H1 (cell line): ENCODE measurements around the gene TAPT1. TPM values are rescaled to one million over a fixed set of nuclear protein-coding genes. Genes with fewer than 3 reads are reported as not detected.

Experiments
- CTCF ChIA-PET: fragments of 300-600 bp; sonication (Branson Sonifier 250); formaldehyde crosslinking; loops from one replicate; lab custom pipeline; 2021; ENCODE audit not compliant: partially characterized antibody; lab: Charles Lee
- POLR2A ChIA-PET: fragments of 300-600 bp; sonication (Branson Sonifier 250); formaldehyde crosslinking; loops from one replicate; lab custom pipeline; 2021; ENCODE audit warnings: inconsistent platforms; ENCODE audit not compliant: partially characterized antibody; lab: Charles Lee
- DNase-seq, 2 experiments: peaks; one replicate each; pipeline versions ENCODE4 v3.0.0 to v3.0.0-alpha.2; 2010 to 2022; ENCODE audit warnings: low spot score in 2 of 2, low read depth in 1 of 2, mixed read lengths in 1 of 2
- FAIRE-seq: peaks from 2 replicates; lab custom pipeline; 2011; peaks lifted over from hg19 to GRCh38; lab: Jason Lieb, UNC
- H2AFZ ChIP-seq: 2 replicates; pipeline ENCODE4 v1.8.1; 2012; ENCODE audit warnings: low read length, inconsistent platforms
- H2AK5ac ChIP-seq: 2 replicates; pipeline ENCODE4 v1.6.1; 2013; ENCODE audit warnings: low read depth, low read length
- H2BK120ac ChIP-seq: replicated peaks from 2 replicates; pipeline ENCODE3; 2013; ENCODE audit warnings: low read depth, low read length, inconsistent platforms
- H2BK12ac ChIP-seq: 2 replicates; pipeline ENCODE4 v1.6.1; 2013; ENCODE audit warnings: low read depth, low read length
- H2BK15ac ChIP-seq: 2 replicates; pipeline ENCODE4 v1.6.1; 2013; ENCODE audit warnings: low read length
- H2BK20ac ChIP-seq: 2 replicates; pipeline ENCODE4 v1.6.1; 2013; ENCODE audit warnings: low read length
- H2BK5ac ChIP-seq: 2 replicates; pipeline ENCODE4 v1.6.1; 2013; ENCODE audit warnings: low read depth, low read length
- H3K14ac ChIP-seq: 2 replicates; pipeline ENCODE4 v1.6.1; 2013; ENCODE audit warnings: inconsistent platforms; ENCODE audit not compliant: insufficient read length
- H3K18ac ChIP-seq: 2 replicates; pipeline ENCODE4 v1.6.1; 2013; ENCODE audit warnings: low read length; ENCODE audit errors: extremely low read depth
- H3K23ac ChIP-seq: 2 replicates; pipeline ENCODE4 v1.6.1; 2013; ENCODE audit warnings: inconsistent platforms; ENCODE audit not compliant: insufficient read length
- H3K23me2 ChIP-seq: 2 replicates; pipeline ENCODE4 v1.6.1; 2013; ENCODE audit warnings: low read depth, low read length
- H3K27ac ChIP-seq: 2 replicates; pipeline ENCODE4 v1.6.1; 2011; ENCODE audit warnings: low read depth, low read length, inconsistent platforms
- H3K27me3 ChIP-seq, 4 experiments: replicated peaks in 1 of 4; 1 replicate in 1 of 4; 2 replicates in 3 of 4; pipeline versions ENCODE4 v1.6.1 to v1.8.1; 2011 to 2013; ENCODE audit warnings: low read length in 3 of 4, mild to moderate bottlenecking in 3 of 4, inconsistent platforms in 2 of 4, mixed read lengths in 2 of 4, moderate library complexity in 1 of 4; ENCODE audit not compliant: control insufficient read depth in 3 of 4, insufficient read depth in 3 of 4; ENCODE audit errors: extremely low read depth in 1 of 4
- H3K36me3 ChIP-seq, 4 experiments: 2 replicates each; pipeline versions ENCODE4 v1.6.1 to v1.8.1; 2011 to 2013; ENCODE audit warnings: mild to moderate bottlenecking in 4 of 4, low read length in 3 of 4, moderate library complexity in 2 of 4, control low read depth in 1 of 4, inconsistent platforms in 1 of 4; ENCODE audit not compliant: insufficient read depth in 4 of 4, control insufficient read depth in 2 of 4
- H3K4ac ChIP-seq: replicated peaks from 2 replicates; pipeline ENCODE3; 2013; ENCODE audit warnings: low read length, low read depth, mixed read lengths, inconsistent platforms; ENCODE audit not compliant: insufficient read length
- H3K4me1 ChIP-seq, 4 experiments: replicated peaks in 1 of 4; 1 replicate in 1 of 4; 2 replicates in 3 of 4; pipeline versions ENCODE4 v1.6.1 to v1.8.1; 2011 to 2013; ENCODE audit warnings: low read length in 3 of 4, inconsistent platforms in 2 of 4, mixed read lengths in 1 of 4; ENCODE audit not compliant: insufficient read depth in 4 of 4, control insufficient read depth in 3 of 4
- H3K4me2 ChIP-seq, 2 experiments: 2 replicates each; pipeline versions ENCODE4 v1.6.1 to v1.8.1; 2011 to 2013; ENCODE audit warnings: low read depth in 2 of 2, low read length in 2 of 2, control low read depth in 1 of 2, inconsistent platforms in 1 of 2, mild to moderate bottlenecking in 1 of 2; ENCODE audit not compliant: insufficient read depth in 1 of 2
- H3K4me3 ChIP-seq, 4 experiments: fragments of 200-600, 300-600 bp in 1 of 4; sonication (generic), shearing (Covaris generic), sonication (Bioruptor Twin) in 1 of 4; 2 replicates each; pipeline versions ENCODE4 v1.5.1 to v1.8.1; 2011 to 2016; ENCODE audit warnings: low read length in 4 of 4, low read depth in 3 of 4, control low read depth in 2 of 4, inconsistent platforms in 2 of 4, mild to moderate bottlenecking in 2 of 4, mixed read lengths in 1 of 4, moderate library complexity in 1 of 4; ENCODE audit not compliant: insufficient read depth in 2 of 4; ENCODE audit errors: extremely low read depth in 1 of 4
- H3K56ac ChIP-seq: replicated peaks from 2 replicates; pipeline ENCODE3; 2013; ENCODE audit warnings: low read depth, mild to moderate bottlenecking, mixed read lengths, low read length, inconsistent platforms; ENCODE audit not compliant: insufficient read length
- H3K79me1 ChIP-seq: 2 replicates; pipeline ENCODE4 v1.6.1; 2013; ENCODE audit warnings: low read depth, low read length, control low read depth
- H3K79me2 ChIP-seq, 2 experiments: 2 replicates each; pipeline versions ENCODE4 v1.6.1 to v1.8.1; 2012 to 2013; ENCODE audit warnings: low read length in 2 of 2, mild to moderate bottlenecking in 2 of 2, inconsistent platforms in 1 of 2; ENCODE audit not compliant: insufficient read depth in 2 of 2, control insufficient read depth in 1 of 2
- H3K9ac ChIP-seq, 4 experiments: replicated peaks in 1 of 4; 1 replicate in 1 of 4; 2 replicates in 3 of 4; pipeline versions ENCODE4 v1.6.1 to v1.8.1; 2011 to 2013; ENCODE audit warnings: low read depth in 3 of 4, low read length in 3 of 4, control low read depth in 2 of 4, mild to moderate bottlenecking in 2 of 4, moderate library complexity in 2 of 4, inconsistent platforms in 1 of 4; ENCODE audit errors: extremely low read depth in 1 of 4
- H3K9me3 ChIP-seq, 2 experiments: 2 replicates each; pipeline versions ENCODE4 v1.6.1 to v1.8.1; 2012 to 2013; ENCODE audit warnings: mild to moderate bottlenecking in 2 of 2, moderate library complexity in 2 of 2, control low read depth in 1 of 2, inconsistent platforms in 1 of 2, low read depth in 1 of 2, low read length in 1 of 2, mixed read lengths in 1 of 2; ENCODE audit not compliant: insufficient read depth in 2 of 2
- H4K20me1 ChIP-seq, 2 experiments: replicated peaks in 1 of 2; 2 replicates each; pipeline versions ENCODE3 to v1.8.1; 2011 to 2013; ENCODE audit warnings: inconsistent platforms in 2 of 2, low read length in 2 of 2, mild to moderate bottlenecking in 1 of 2; ENCODE audit not compliant: insufficient read depth in 2 of 2, control insufficient read depth in 1 of 2
- H4K5ac ChIP-seq: 2 replicates; pipeline ENCODE4 v1.6.1; 2013; ENCODE audit warnings: low read length, low read depth, mixed read lengths, inconsistent platforms; ENCODE audit not compliant: insufficient read length
- H4K8ac ChIP-seq: 2 replicates; pipeline ENCODE4 v1.8.0; 2013; ENCODE audit warnings: mild to moderate bottlenecking, moderate library complexity, low read length, inconsistent platforms; ENCODE audit not compliant: insufficient read depth; ENCODE audit errors: extremely low read depth
- H4K91ac ChIP-seq: replicated peaks from 2 replicates; pipeline ENCODE3; 2013; ENCODE audit warnings: low read length, mixed read lengths, inconsistent platforms; ENCODE audit not compliant: insufficient read length
- BACH1 ChIP-seq: IDR thresholded peaks from 2 replicates; pipeline ENCODE4 v1.6.1; 2012; ENCODE audit warnings: low read length, improper control_type of control experiment
- JUN ChIP-seq: IDR thresholded peaks from 2 replicates; pipeline ENCODE4 v1.6.1; 2011; ENCODE audit warnings: low read depth, mild to moderate bottlenecking, improper control_type of control experiment, low read length
- RAD21 ChIP-seq, 2 experiments: IDR thresholded peaks in 1 of 2; conservative IDR thresholded peaks in 1 of 2; 2 replicates each; pipeline ENCODE4 v1.6.1; 2011; ENCODE audit warnings: low read depth in 2 of 2, low read length in 2 of 2, improper control_type of control experiment in 1 of 2, inconsistent platforms in 1 of 2, mild to moderate bottlenecking in 1 of 2, moderate library complexity in 1 of 2
- WGBS, 2 experiments: shearing (Covaris generic) in 1 of 2; methylation state at CpG; one replicate each; pipeline versions ENCODE4 v1.1.6 to v1.1.7; 2013 to 2015; ENCODE audit warnings: low lambda C conversion rate in 2 of 2, mixed read lengths in 2 of 2, inconsistent platforms in 1 of 2, low coverage in 1 of 2, missing lambda C conversion rate in 1 of 2; ENCODE audit not compliant: insufficient replicate concordance in 2 of 2, insufficient coverage in 1 of 2, insufficient read length in 1 of 2; ENCODE audit errors: extremely low coverage in 1 of 2, missing lambda C conversion rate in 1 of 2; 5-methylcytosine and 5-hydroxymethylcytosine counted together
- polyA plus RNA-seq, 7 experiments: library from polyadenylated mRNA; depleted of rRNA in 3 of 7; stranded (reverse) in 5 of 7; unstranded in 2 of 7; fragments of >200 nt in 5 of 7; fragments of 200-250 nt in 2 of 7; gene quantifications; 1 replicate in 5 of 7; 2 replicates in 1 of 7; 4 replicates in 1 of 7; pipeline versions ENCODE4 v1.2.1 to v1.2.3, GENCODE V29; 2011 to 2013; ENCODE audit warnings: missing spikeins in 2 of 7, mixed read lengths in 2 of 7
- total RNA-seq: library from RNA; stranded (reverse); fragmentation: NEBNext Ultra II Directional; extraction: Animal tissue kit (Norgen Biotek cat#: 25700); gene quantifications from 2 replicates; pipeline ENCODE4 v1.2.1, GENCODE V29; 2021
- TF ChIP-seq, protein P1 (sequence below), 3 experiments: IDR thresholded peaks; 1 replicate in 2 of 3; 2 replicates in 1 of 3; pipeline versions ENCODE4 v1.5.1 to v1.6.1; 2011; ENCODE audit warnings: low read length in 3 of 3, mild to moderate bottlenecking in 3 of 3, inconsistent platforms in 2 of 3, low read depth in 1 of 3, moderate library complexity in 1 of 3; ENCODE audit not compliant: insufficient read depth in 1 of 3; ENCODE audit errors: control extremely low read depth in 1 of 3

The TAPT1 gene
- total and polyA plus RNA-seq, 2 of the 8 experiments (the other 6 are each of a cell fraction or from before 2014, with no cell fraction given), result 4.2 to 15.3 TPM

DNA sequence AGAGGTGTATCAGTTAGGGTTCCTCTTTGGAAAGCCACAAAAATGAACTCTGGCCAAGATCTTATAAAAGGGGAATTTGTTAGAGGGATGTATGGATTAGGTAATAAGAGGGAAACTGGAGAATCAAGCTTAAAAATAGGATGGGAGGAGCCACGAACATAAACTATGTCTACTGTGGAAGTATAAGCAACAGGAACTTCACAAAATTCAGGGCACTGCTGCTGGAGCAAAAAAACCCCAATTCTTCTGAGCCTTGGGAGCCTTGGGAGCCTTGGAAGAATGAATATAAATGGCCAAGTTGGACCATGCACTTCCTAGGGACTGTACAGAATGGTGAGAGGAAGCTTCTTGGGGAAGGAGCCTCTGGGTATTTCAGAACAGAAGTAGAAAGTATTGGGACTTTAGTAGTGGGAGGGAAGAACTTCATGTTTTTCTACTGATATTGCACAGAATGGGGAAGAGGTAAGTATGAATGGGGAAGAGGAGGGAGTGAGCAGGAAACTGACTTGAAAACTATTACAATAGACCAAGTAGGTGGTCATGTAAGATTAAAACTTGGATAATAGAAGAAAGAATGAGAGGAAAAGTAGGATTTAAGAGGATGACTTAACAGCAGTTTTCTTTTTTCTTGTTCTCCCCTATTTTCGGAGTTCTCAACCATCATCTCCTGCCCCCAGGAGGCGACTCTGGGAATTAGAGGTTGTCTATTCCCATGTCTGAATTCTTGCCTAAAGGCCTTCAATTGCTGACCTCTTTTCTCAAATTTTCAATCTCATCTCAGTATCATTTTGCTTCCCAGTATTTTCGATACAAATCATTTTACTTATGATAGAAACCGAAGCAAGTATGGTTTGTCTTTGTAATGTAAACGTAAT is 44.4 kb upstream of the TAPT1 start:
- 77% methylated on average over 6 of the region's 6 CpGs; no CpG with 5 or more reads in 1 of the 2 experiments for WGBS, 2 experiments
- peak in 1 of 2 experiments; percentile 54 for DNase-seq

More for the DNA sequence above, 44.4 kb upstream of the TAPT1 start:
- no peak overlapping the region for H3K18ac ChIP-seq
- no peak overlapping the region for H4K8ac ChIP-seq
- H3K4ac ChIP-seq, result no peak overlapping the region
- no peaks in the 10 kb centered on the region for H3K23me2 ChIP-seq
- FAIRE-seq, result peak; percentile 19
- H3K9ac ChIP-seq, result no peak overlapping the region
- H3K4me3 ChIP-seq, result no peak overlapping the region
- ChIA-PET POLR2A (no interaction called here), CTCF (interaction anchor here (0.6 to 2.2 kb wide), 8 partner anchors 11 to 555 kb away, joined by 3 to 7 read pairs (median 3); partner anchors contain the start of gene FGFBP2)
- no peak overlapping the region for H2AK5ac ChIP-seq
- no peak overlapping the region for H3K14ac ChIP-seq
- H3K23ac ChIP-seq, result no peak overlapping the region
- no peaks in the 10 kb centered on the region for H3K79me2 ChIP-seq
- no peaks in the 10 kb centered on the region for H3K79me1 ChIP-seq
- H3K36me3 ChIP-seq, result no peaks in the 10 kb centered on the region; a peak in 1 of 8 replicates
- H2BK120ac ChIP-seq, result no peak overlapping the region
- H4K5ac ChIP-seq, result no peak overlapping the region
- H4K20me1 ChIP-seq, result no peaks in the 10 kb centered on the region
- no peaks in the 10 kb centered on the region for H3K4me1 ChIP-seq
- H2BK20ac ChIP-seq, result no peak overlapping the region
- peaks cover 0 to 6% of the 10 kb centered on the region in 2 experiments; a peak in 1 of 4 replicates for H3K9me3 ChIP-seq
- H2BK5ac ChIP-seq, result no peak overlapping the region
- TF ChIP-seq BACH1, result no peak
- TF ChIP-seq, protein P1, sequence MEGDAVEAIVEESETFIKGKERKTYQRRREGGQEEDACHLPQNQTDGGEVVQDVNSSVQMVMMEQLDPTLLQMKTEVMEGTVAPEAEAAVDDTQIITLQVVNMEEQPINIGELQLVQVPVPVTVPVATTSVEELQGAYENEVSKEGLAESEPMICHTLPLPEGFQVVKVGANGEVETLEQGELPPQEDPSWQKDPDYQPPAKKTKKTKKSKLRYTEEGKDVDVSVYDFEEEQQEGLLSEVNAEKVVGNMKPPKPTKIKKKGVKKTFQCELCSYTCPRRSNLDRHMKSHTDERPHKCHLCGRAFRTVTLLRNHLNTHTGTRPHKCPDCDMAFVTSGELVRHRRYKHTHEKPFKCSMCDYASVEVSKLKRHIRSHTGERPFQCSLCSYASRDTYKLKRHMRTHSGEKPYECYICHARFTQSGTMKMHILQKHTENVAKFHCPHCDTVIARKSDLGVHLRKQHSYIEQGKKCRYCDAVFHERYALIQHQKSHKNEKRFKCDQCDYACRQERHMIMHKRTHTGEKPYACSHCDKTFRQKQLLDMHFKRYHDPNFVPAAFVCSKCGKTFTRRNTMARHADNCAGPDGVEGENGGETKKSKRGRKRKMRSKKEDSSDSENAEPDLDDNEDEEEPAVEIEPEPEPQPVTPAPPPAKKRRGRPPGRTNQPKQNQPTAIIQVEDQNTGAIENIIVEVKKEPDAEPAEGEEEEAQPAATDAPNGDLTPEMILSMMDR (IDR thresholded peaks at IDR 0.05; ENCODE audit: control extremely low read depth in 1 of 3, insufficient read depth in 1 of 3, low read depth in 1 of 3, low read length in 3 of 3), result peak in 2 of 3 experiments; percentile 54 to 55; a peak in 2 of 4 replicates
- TF ChIP-seq JUN, result no peak
- peak; percentile 47 to 60 for TF ChIP-seq RAD21 (IDR thresholded peaks at IDR 0.05 in 1 of 2, conservative IDR thresholded peaks at IDR 0.05 in 1 of 2; ENCODE audit: low read depth in 2 of 2, low read length in 2 of 2)
- H3K27me3 ChIP-seq, result no peaks in the 10 kb centered on the region
- H3K56ac ChIP-seq, result no peak overlapping the region
- no peak overlapping the region for H2BK12ac ChIP-seq
- no peak overlapping the region for H3K4me2 ChIP-seq
- no peak overlapping the region for H3K27ac ChIP-seq
- no peak overlapping the region for H2AFZ ChIP-seq
- no peak overlapping the region for H2BK15ac ChIP-seq
- no peak overlapping the region for H4K91ac ChIP-seq
